GM19324 (cell line): Measurements from ENCODE around the gene CCDC127.

Experiments used
- ATAC-seq: cut with Tn5 transposase; IDR thresholded peaks from one replicate; pipeline ENCODE4 v1.9.1; 2021; ENCODE audit warnings: mild to moderate bottlenecking, moderate library complexity; ENCODE audit not compliant: unreplicated experiment, low FRiP score

CCDC127 gene

DNA sequence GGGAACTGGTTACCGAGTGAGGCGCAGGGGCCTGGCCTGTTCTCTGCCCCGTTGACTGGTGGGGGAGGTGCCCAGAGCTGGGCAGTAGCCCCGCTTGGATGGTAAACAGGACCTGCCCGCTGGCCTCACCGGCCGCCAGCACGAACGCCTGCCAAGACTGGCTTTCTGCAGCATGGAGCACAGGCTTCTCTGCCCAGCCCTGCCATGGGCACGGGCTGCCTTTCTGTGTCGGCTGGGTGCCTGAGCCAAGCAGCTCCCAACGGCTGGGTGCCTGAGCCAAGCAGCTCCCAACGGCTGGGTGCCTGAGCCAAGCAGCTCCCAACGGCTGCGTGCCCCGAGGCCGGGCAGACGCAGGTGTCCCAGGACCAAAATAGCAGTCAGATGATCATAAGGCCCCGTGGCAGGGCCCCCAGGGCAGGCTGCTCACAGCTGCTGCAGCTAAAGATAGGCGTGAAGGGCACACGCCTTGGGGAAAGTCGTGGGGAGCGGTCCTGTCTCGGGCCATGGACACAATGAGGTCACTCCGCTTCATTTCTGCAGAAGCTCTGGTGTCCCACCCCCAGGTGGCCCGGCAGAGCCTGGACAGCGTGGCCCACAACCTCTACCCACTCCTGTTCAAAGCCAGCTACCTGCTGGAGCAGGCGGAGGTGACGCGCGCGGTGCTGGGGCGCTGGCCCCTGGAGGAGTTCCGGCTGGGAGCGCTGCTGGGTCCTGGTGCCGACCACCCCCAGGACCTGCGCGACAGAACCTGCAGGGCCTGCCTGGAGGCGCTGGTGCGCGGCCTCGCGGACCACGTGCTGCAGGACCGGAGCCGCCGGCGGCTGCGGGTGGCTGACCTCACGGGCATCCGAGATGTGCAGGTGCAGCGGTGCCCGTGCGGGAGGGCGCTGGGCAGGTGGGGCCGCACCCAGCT is 26.7 kb downstream of the CCDC127 start, which contains the start of gene LRRC14B:
Gene LRRC14B, plus strand, starts transcription at position 460 of the 913 bp plus-strand sequence. Its CDS starts 44 bp downstream, at position 504.
- no peak for ATAC-seq

DNA sequence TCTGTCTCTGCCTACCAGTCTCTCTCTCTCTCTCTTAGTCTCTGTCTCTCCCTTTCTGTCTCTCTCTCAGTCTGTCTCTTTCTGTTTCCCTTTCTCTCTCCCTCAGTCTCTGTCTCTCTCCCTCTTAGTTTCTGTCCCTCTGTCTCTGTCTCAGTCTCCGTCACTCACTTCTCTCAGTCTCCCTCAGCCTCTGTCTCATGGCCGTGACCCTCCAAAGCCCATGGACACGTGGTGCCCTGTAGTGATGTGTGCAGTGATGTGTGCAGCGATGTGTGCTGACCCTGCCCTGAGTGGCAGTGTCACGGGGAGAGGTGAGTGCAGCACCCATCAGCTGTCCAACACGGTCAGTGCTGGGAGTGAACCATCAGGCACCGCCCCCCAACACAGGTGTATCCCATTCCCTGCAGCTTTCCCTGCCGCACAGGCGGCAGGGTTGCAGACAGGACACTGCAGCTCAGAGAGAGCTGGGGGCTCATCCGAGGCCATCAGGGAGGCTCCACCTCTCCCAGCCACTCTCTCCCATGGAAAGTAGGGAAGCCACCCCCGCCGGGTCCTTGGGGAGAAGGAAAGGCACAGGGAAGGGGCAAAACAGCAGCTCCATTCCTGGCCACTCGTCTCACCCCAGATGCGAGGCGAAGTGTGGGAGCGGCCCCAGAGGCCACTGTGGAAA is 27.5 kb downstream of the CCDC127 start:
- no peak for ATAC-seq

DNA sequence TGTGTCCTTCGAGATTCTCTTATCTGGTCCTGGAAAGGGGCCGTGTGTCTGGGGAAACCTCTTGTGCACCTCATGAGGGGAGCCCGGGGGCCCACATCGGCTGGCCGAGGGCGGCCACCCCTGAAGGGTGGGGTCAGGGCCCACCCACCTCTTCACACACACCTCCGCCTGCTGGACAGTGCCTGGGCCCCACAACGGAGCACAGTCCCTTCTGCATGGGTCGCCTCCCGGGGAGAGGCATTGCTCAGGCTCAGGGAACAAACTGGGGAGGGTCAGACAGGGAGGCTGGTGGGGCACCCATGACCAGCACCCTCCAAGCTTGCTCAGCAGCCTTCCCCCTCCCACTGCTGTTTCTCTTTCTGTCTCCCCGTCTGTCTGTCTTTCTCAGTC is 28.0 kb downstream of the CCDC127 start:
- no peak for ATAC-seq

DNA sequence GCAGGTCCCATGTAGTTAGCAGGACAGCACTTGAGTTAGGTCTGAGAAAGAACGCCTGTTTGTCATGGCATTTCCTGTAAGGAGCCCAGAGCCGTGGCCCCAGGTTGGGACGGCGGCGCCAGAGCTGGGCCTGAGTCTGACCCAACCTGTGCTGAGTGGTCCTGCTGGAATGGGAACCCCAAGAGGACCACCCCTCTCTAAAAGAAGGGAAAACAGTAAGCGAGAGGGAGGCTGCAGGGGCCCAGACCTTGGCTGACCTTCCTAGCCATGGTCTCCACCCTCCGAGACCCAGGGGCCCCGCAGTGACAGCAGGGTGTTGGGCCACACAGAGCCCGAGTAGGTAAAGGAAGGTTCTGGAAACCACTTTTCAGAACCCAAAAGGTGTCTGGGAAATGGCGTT is 28.5 kb downstream of the CCDC127 start:
- ATAC-seq = no peak

DNA sequence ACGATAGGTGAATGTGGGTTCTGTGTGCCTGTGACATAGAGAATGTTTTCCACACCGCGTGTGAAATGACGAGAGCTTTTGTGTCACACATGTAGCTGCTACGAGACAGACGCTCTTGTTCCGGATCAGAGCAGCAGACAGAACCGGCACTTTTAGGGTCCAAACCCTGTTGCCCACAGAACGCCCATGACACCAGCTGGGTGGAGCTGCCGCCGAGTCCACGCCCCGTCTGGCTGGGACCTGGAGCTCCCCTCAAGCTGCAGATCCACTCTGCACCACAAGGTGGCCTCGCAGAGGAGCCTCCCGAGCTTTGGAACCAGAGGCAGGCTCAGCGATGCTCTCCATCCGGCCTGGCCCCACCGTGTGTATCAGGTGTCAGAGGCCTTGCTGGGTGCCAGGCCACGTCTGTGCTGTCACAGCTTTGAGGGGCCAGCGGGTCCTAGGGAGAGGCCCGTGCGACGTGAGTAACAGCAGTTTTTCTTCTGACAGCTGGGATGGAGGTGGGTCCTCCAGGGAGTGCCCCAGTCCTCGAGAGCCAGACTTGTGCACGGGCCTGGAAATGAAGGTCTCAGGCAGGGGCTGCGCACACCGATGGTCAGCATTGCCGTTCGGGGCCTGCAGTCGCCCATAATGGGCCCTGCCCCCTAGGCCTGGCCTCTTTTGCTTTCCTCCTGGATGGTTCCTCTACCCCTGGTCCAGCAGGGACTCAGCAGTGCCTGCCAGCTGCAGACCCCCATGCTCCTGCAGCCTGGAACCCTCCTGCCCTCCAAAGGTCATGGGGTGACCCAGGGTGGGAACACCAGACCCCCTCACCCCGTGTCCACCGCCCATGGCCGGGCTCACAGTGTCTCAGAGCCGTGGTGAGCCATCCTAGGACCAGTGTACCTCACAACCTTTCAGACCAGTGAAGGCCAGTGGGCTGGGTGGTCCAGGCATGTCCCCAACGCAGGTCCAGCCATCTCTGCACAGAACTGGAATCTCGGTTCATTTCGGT is 29.2 kb downstream of the CCDC127 start:
- peak; percentile 71 for ATAC-seq

DNA sequence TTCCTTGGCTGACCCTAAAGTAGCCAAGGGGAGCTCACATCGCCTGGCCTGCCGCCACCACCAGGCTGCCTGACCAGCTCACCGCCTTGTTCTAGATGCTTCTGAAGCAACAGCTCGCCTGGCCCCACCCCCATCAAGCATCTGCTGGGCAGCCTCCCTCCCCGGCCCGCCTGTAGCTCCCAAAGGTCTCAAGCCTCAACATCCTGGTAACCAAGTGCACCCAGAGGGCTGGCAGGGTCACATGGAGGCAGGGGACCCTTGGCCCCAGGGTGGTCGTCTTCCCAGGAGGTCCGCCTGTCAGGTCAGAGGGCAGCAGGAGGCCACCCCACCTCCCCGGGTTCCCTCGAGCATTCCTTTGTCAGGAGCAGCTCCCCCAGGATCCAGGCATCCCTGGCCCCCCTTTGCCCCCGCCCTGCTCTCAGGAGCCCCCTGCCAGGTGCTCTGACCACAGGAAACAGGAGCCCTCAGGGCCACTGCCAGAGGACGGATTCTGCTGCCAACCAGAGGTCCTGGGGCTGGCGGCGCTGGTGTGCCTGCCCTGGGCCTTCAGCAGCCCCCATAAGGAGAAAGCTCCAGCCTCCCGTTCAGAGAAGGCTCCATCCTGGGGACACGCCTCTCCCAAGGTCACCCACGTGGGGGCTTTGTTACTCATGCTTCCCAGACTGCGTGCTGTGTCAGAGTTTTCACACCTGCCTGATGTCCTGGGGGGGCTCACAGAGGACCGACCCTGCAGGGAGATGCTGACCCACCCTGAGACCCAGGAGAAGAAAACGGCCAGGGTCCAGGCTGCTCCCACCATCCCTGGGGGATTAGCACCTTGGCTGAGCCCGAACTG is 30.1 kb downstream of the CCDC127 start:
- ATAC-seq = no peak

DNA sequence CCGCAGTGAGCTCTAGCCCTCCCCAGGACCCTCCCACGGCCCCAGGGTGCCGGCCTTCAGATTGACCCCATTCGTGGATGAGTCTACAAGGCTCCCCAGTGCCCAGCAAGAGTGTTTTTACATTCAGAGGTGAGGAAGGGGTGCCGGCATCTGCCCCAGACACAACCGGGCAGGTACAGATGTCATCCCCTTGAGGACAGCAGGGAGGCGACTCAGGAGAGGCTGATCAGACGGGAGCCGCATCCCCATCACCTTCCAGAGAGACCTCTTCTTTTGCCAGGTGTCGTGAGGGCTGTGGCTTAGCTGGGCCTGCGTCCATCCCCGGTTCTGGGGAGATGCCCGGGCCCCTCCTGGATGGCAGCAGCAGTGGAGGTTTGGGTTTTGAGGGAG is 30.9 kb downstream of the CCDC127 start:
- ATAC-seq = no peak

DNA sequence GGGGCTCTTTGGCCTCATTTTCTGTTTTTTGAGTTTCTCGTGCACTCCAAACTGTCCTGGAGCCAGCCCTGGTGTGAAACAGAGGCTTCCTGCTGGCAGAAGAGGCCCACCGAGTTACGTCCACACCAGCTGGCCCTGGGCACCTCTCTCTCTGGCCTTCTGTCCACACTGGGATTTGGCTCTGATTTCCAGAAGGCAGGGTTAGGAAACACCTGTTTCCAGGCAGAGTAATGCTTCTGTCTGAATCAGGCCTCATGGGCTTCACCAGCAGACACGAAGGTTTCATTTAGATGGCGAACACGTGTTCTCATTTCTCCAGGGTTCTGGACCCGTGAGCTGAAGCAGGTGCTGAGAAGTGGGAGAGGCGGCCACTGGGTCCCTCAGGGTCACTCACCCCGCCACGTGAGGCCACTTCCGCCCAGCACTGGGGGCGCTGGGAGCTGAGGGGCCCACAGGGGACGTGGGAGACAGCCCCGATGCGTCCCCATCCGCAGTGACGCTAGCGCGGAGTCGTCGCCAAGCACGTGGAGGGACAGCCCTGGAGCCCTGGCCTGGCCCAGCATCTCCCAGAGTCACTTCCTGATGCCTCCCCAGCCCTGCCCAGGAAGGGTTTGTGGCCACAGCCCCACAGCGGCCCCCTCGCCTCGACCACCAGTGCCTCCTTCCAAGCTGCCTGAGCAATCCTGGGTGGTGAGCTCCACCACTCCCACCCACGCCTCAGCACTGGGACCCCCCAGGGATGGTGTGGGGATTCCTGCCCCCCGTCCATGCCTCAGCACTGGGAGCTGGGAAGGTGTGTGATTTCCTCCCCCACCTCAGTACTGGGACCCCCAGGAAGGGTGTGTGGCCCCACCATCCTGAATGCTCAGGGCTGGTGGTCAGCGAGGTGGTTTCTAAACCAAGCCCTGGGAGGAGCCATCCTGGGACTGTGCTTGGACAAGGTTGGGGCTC is 31.6 kb downstream of the CCDC127 start:
- no peak for ATAC-seq

DNA sequence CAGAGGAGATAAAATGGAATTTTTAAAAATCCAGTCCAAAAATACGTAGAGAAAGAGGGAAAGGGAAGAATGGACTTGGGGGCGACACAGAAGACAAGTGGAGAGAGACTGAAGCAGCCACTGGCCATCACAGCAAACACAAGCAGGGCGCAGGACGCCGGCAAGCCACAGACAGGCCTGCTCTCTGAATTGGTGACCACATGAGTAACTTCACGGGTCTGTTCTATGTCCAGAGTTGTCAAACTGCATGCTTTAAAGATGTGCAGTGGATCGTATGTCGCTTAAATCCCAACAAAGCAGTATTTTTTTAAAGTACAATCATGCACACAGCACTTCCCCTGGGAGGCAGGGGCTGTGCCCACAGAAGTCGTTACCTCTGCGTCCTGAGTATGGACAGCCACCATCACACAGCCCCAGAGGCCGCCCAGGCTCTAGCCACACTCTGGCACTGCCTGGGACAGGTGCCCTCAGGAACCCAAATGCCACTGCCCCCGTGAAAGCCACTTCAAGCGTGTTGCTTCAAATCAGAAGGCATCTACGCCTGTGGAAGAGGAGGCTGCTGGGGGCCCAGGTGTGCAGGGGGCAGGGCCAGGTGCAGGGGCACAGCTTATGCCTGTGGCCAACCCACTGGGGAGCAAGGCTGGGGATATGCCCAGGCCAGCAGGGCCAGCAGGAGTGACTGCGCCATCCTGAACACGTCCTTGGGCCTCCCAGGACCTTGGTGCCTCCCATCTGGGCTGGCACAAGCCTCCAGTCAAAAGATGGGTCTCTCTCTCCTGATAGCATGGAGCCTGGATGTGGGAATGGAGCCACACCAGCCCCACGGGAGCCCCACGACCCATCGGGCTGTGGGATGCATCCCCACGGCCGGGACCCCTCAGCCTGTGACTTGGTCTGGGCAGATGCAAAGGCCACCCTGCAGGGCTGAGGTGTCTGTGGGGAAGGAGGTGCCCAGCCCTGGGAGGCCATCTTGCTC is 32.6 kb downstream of the CCDC127 start:
- ATAC-seq = no peak

DNA sequence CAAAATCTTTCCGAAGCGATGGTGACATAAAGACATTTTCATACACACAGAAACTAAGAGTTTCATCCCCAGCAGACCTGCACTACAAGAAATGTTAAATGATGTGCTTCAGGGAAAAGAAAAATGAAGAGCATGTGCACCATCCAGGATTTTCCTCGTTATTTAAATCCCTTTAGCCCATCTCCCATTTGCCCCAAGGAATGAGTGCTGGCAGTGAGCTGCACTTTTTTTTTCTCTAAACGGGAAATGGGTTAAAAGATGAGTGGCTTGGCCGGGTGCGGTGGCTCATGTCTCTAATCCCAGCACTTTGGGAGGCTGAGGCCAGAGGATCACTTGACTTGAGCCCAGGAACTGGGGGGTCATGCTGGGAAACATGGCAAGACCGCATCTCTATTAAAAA is 33.5 kb downstream of the CCDC127 start:
- no peak for ATAC-seq

DNA sequence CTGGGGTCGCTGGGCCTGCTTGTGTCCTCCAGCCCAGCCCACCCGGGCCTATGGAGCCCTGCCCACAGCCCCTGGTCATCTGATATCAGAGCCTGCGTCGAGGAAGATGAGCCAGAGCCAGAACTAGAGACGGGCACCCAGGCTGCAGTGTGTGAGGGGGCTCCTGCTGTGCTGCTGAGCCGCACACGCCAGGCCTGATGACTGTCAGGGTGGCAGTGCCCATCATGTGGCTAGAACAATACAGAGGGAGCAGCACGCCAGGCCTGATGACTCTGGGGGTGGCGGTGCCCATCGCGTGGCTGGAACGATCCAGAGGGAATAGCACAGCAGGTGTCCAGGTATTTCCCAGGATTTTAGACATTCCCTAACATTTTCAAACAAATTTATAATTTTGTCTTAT is 35.8 kb downstream of the CCDC127 start:
- ATAC-seq = no peak

DNA sequence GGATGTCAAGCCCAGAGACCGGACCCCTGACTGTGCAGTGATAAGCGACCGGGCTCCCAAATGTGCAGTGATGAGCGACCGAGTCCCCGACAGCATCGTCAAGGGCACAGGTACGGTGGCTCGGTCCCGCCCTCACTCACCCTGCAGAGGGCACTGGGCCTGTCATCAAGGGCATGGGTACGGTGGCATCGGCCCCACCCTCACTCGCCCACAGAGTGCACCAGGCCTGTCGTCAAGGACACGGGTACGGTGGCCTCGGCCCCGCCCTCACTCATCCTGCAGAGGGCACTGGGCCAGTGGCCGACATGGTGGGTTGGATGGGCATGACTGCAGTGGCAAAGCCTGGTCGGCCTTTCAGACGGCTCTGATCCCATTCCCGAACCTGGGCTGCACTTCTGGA is 36.4 kb downstream of the CCDC127 start:
- no peak for ATAC-seq

DNA sequence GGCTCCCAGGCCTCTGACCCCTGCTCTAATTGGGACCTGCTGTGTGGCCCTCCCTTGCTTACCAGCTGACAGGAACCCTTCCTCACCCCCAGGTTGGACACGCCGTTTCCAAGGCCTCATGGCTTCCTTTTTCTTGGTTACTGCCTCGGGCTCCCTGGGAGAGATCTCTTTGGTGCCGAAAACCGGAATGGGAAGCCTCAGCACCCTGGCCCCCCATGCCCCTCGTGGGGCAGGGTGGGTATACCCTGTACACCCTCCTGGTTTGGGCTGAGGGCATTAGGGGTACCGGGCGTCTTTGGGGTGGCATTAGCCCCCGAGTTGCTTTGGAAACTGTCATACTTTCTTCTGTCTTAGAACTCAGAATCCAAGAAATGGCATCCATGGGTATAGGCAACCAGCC is 36.8 kb downstream of the CCDC127 start:
- no peak for ATAC-seq

DNA sequence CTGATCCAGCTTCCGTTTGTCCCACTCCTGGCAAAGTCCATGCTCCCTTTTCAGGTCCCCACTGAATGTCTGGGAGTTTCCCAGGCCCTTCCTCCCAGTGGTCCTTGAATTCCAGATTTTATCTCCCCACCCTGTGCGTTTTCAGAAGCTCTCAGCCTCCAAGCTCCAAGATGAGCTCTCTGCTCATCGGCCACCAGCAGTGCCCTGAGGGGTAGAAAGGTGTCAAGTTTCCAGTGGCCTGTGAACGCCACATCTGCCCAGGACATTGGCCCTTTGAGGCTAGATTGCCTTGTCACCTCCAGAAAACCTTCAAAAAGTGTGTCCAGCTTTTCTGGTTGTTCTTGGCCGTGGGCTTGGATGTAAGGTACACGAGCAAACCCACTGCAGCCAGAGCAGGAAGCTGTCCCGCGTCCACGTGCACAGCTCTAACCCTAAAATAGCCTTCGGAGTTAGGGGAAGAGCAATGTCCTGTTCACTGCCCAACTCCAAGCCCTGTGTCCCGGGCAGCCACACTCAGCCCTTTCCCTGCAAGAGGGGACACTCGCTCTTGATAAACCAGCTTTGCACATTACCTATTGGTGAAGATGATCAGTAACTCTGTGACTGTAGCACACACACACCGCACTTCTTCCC is 37.6 kb downstream of the CCDC127 start:
- no peak for ATAC-seq

DNA sequence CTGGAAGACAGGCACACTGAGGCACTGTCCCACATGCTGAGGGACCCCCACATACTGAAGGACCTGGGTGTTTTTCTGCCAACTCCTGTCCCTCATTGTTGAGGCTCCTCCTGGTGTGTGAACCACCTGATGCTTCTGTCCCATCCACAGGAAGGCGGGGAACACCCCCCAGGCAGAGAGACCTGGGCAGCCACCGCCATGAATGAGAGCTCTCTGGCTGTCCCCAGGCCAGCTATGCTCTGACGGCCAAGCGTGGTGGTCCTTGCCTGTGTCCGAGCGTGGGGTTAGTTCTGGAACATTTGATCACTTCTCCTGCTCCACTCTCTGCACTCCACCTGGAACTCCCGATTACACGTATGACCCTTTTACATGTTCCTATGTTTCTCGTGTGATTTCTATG is 38.6 kb downstream of the CCDC127 start:
- no peak for ATAC-seq

DNA sequence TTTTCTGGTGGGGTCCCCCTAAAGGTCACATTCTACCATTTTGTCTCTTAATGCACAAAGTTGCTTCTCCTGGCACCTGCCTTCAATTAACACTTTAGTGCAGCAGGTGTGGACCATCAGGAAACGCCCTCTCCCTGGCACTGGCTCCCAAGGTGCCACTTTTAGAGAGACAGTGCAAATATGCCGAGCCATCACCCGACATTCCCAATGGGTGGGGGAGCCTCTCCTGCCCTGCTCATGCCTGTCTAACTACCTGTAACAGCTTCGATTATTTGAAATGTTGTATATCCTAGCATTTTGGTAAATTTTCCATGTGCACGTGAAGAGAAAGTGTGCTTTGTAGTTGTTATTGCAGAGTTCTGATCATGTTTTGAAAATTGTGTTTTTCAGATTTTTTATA is 39.8 kb downstream of the CCDC127 start:
- ATAC-seq = no peak

DNA sequence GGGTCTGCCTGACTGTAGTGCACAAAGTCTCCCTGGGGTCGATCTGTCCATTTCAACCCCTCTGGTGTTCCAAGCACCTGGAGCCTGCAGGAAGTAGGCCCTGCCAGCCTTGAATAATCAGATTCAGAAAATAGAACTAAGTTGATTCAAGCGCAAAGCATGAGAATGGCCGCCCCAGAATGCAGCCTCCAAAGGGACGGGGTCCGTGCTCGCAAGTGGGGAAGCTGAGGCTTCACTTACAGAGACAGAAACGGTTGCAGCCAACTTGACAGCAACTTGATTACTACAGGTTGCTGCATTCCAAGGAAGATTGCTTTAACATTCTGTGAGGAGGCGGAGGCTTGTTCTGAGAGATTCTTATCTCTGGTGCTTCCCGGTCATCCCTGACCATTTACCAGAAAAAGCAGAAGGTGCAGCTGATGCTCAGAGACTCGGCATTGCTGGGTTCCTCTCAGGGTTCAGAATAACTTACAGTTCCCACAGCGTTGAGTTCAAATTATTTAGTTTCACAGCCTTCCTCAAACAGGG is 41.6 kb downstream of the CCDC127 start:
- ATAC-seq = no peak
